AG10803 (cell line): ENCODE results near the gene RSU1.

Source experiments
- DNase-seq: peaks from one replicate; pipeline ENCODE4 v3.0.0; 2010; ENCODE audit warnings: low read depth
- H3K4me3 ChIP-seq: 2 replicates; pipeline ENCODE4 v1.5.1; 2011; ENCODE audit warnings: mild to moderate bottlenecking, low read length, control low read depth
- TF ChIP-seq, protein P1 (sequence below): conservative IDR thresholded peaks from 2 replicates; pipeline ENCODE4 v1.5.1; 2011; ENCODE audit warnings: mild to moderate bottlenecking, low read length, control low read depth, inconsistent platforms

Gene RSU1

DNA sequence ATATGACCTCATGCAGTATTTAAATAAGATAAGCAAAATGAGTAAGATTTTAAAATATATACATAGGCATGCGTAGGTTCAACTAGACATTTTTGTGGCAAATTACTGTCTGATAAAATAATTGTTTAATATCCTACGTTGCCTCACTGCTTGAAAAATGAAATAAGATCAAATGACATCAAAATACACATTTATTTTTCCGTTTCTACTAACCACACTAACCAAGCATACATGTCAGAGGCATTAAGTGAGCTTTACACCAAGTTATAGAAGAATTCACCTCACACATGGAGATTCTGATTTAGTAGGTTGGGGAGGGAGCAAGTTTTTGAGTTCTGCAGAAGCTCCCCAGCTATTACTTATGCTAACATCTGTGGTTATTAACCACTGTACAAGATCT, 66.8 kb downstream of the RSU1 start:
- TF ChIP-seq, protein P1, sequence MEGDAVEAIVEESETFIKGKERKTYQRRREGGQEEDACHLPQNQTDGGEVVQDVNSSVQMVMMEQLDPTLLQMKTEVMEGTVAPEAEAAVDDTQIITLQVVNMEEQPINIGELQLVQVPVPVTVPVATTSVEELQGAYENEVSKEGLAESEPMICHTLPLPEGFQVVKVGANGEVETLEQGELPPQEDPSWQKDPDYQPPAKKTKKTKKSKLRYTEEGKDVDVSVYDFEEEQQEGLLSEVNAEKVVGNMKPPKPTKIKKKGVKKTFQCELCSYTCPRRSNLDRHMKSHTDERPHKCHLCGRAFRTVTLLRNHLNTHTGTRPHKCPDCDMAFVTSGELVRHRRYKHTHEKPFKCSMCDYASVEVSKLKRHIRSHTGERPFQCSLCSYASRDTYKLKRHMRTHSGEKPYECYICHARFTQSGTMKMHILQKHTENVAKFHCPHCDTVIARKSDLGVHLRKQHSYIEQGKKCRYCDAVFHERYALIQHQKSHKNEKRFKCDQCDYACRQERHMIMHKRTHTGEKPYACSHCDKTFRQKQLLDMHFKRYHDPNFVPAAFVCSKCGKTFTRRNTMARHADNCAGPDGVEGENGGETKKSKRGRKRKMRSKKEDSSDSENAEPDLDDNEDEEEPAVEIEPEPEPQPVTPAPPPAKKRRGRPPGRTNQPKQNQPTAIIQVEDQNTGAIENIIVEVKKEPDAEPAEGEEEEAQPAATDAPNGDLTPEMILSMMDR, result no peak
- no peak overlapping the region for H3K4me3 ChIP-seq
- no peak for DNase-seq

DNA sequence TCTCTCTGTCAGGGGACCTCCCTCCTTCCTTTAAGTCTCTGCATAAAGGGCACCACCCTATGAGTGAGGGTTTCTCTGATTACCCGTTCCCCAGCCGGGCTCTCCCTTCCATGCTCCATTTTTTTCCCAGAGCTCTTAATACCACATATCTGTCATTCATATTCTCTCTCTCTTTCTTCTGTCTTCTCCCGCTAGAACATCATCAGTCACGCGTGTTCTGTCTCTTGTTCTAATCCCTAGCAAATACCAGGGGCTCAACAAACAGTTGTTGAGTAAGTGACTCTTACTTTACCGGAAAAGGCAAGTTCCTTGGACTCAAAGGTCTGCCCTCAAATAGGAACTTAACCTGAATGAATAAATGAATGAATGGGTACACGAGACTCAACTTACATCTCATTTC, 68.5 kb downstream of the RSU1 start:
- H3K4me3 ChIP-seq, result no peak overlapping the region
- TF ChIP-seq, protein P1, result no peak
- no peak for DNase-seq

DNA sequence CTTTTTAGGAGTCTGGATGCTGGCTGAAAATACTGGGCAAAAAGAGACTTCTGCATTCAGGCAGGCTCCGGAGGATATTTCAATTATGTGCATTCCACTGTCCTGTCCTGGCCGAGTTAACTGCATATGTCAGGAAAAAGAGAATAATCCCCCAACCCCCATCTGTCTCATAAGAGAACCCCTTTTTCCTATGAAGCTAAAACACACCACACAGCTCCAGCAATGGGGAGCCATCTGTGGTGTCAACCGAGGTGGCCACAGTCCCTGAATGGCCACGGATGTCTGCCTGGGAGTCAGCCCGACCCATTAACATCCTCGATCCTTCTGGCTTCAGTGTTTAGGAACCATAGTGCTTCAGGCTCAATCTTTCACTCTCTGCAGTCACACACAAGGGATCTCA, 70.4 kb downstream of the RSU1 start:
- H3K4me3 ChIP-seq, result no peak overlapping the region
- TF ChIP-seq, protein P1, result no peak
- DNase-seq, result no peak

DNA sequence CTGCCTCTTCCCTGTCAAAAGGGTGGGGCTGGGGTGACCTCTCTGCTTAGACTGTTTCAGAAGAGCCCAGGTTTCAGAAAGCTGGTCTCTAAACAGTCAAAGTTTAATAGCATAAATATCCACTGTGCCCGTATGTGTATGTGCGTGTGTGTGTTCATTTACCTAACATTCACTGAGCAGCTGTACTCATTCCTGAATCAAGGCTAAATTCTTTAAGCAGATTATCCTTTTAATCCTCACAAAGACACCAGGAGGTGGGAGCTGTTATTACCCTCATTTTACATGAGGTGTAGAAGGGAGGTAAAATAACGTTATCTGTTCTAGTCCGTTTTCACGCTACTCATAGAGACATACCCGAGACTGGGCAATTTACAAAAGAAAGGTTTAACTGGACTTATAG, 72.2 kb downstream of the RSU1 start:
- DNase-seq, result no peak
- TF ChIP-seq, protein P1, result no peak
- no peak overlapping the region for H3K4me3 ChIP-seq

DNA sequence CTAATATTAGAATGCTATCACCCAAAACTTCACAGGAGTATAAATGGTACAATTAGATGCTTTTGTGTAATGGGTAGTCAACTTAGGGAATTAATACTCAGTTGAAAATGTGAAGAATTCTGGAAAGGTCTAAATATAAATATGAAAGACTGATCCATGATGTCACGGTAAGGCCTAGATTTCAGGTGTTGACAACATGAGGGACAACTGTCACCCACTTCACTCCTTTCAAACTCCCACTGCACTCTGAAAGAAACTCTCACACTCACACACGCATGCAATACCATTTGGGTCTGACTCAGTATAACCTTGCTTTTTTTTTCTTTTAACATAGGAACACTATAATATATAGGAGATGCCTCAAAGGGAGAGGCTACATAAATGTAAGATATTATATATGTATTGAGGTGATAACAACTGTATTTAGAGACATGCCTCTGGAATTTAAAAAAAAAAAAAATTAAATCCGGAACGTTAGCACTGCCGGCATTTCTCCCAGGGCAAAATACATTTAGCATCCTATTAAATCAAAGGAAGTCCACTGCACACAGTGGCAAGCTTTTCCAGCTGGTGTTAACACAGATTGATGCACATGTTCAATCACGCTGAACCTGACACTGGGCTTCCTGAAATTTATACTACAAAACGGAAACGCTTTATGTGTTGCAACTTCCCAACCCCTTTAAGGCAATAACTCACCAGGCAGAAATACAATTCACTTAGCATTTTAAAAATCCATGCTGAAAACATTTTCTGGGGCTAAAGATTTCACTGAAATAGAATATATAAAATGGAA, 74.9 kb downstream of the RSU1 start:
- no peak overlapping the region for H3K4me3 ChIP-seq
- TF ChIP-seq, protein P1, result no peak
- DNase-seq, result no peak

DNA sequence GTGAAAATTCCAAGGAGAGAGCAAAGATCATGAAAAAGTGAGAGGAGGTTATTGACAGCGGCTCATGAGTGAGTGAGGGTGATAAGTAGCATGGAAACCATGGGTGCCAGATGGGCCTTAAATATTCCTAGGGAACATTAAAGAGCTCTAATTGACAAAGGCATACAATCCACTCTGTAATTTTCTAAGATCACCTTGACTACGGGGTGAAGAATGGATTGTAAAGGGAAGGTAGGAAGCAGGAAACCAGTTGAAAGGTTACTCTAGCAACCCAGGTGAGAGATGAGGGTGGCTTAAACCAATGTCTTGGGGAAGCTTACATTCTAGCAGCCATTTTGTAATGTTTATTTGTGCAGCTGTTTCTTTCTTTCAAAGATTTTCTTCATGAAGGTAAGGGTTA, 75.7 kb downstream of the RSU1 start:
- H3K4me3 ChIP-seq, result no peak overlapping the region
- DNase-seq, result no peak
- TF ChIP-seq, protein P1, result no peak

DNA sequence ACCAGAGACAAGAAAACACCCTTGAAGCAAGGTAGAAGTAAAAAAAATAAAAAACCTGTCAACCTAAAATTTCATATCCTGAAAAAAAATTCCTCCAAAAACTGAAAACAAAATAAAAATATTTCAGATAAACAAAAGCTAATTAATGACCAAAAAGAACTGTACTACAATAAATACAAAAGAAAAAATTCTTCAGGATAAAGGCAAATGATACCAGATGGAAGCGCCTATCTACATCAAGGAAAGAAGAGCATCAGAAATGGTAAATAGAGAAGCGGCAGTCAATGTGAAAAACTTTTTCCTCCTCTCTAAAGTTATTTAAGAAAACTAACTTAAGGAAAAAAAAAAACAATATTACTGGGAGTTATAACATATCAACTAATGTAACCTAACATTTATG, 79.8 kb downstream of the RSU1 start:
- no peak overlapping the region for H3K4me3 ChIP-seq
- DNase-seq, result no peak
- TF ChIP-seq, protein P1, result no peak
